ENCODE results near the gene TASL.
"Not testable (repeated sequence)": the region's sequence is repeated elsewhere in the genome, so short reads cannot be mapped to it uniquely, and the experiment has no call there.

Gene TASL, protein sequence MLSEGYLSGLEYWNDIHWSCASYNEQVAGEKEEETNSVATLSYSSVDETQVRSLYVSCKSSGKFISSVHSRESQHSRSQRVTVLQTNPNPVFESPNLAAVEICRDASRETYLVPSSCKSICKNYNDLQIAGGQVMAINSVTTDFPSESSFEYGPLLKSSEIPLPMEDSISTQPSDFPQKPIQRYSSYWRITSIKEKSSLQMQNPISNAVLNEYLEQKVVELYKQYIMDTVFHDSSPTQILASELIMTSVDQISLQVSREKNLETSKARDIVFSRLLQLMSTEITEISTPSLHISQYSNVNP

DNA sequence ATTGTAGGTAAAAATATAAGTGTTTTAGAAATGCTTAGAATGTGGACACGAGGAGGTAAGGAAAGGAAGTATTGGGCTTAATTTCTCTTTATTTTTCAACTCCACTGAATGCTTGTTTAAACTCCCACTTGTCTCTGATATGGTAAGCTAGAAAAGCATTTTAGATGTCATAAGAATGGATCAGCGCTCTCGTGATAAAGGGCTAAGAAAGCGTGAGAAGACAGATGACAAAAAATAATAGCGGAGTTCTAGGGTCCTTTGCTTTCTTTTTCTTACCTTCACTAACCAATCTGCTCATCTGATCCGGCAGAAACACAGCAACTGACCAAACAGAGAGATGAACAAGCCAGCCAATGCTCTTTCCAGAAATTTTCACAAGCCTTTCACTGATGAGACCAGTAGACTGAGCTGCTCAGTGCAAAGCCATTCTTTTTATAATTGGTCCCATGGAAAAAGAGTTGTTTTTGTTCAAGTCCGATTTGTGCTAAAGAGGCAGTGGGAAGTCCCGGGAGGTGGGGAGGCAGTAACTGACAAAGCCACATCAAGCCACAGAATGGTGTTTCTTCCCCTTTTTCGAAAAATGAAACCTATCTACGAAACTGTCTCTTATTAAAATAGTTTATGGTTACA lies at the start of gene TASL:
Gene TASL (minus strand): TSS at position 405 of the 630 bp plus-strand sequence. CDS start 17,411 bp downstream, outside the sequence.
- DNase-seq (ENCODE audit: low read depth in 2 of 2) = no peak

DNA sequence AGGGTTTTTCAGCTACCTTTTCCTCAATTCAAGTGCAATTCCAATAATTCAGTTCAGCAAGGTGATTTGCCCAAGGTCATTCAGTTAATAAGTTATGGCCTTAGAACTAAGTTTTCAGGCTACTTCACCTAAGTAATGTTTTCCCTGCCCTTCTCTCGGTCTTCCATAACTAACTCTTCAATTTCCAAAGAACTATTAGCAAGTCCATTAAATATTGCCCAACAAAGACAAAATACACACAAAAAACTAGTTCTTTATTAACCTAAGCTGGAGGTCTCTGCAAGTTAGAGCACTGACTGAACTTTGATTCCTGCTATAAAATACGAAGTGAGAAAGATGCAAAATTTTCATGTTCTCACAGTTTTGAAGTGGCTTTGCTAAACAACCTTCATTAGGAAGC lies 48.8 kb upstream of the TASL start:
- no peak for DNase-seq (ENCODE audit: low read depth in 2 of 2)

DNA sequence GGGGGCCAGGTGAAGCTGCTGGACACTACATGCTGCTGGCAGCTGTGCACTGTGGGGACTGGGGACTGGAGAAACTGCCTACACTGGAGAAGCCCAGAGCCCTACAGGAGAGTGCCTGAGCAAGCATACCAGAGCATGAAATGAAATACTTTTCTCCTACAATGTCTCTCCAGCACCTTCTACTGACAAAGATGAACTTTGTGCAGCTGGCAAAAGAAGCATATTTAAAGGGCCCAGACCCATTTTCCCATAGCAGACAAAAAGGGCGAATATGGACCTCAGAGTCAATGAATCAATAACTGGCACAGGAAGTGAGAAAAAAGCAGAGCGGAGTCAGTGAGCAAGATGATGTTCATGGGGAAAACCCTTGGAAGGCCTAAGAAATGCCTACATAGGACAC lies 44.8 kb upstream of the TASL start:
- no peak for DNase-seq (ENCODE audit: low read depth in 2 of 2)

DNA sequence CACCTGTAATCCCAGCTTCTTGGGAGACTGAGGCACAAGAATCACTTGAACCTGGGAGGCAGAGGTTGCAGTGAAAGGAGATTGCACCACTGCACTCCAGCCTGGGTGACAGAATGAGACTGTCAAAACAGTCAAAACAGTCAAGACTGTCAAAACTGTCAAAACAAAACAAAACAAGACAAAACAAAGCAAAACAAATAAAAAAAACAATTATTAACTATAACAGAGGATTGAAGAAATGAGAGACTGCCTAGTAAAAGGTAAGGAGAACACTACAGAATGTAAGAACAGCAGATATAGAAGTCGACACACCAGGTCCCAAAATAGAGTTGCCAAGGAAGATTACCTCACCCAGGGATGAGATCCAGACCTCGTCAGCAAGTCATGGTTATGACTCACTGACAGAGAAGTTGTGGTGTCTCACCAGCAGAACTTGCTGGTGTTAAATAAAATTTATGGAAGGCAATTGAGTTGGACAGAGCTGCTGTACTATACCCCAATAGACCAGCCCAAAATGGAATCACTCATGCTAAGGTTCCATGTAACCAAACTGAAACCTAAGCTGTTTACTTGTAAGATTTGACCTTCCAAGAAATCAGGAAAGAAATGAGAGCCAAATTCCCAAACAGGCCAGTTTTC lies 43.5 kb upstream of the TASL start:
- no peak for DNase-seq (ENCODE audit: low read depth in 2 of 2)

DNA sequence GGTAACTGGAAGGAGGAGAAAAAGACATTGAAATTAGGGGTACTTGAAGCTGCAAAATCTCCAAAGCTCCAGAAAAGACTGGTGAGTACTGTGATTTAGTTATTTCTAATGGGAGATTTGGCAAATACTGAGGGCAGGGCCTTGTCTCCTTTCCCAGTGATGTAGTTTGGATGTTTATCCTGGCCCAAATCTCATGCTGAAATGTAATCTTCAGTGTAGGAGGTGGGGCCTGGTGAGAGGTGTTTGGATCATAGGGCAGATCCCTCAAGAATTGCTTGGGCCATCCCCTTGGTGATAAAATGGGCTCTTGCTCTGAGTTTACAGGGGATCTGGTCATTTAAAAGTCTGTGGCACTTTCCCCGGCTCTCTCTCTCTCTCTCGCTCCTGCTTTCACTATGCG lies 42.6 kb upstream of the TASL start:
- no peak for DNase-seq (ENCODE audit: low read depth in 2 of 2)

DNA sequence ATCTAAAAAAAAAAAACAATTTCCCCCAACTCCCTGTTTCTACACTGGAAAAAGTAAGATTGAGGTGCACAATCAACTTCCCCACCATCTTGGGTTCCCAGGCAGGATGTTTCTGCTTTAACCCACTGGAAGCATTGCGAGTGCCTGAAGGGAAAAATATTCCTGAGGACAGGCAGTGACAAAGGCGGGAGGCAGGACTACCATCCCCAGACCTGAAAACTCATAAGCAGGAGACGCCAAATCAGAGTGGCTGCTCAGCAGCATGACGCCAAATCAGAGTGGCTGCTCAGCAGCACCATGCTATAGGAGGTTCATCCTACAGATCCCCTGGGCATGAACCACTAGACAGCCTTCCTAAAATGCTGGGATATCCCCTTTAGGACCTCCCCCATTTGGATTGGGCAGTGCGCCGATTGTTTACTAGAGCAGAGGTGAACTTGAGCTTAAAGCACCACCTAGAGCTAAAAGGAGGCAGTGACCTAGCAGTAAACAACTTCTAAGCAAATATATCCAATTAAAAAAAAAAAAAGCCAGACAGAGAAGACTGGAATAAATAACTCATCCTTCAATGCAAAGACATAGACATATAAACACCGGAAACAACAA lies 40.7 kb upstream of the TASL start:
- no peak for DNase-seq (ENCODE audit: low read depth in 2 of 2)

DNA sequence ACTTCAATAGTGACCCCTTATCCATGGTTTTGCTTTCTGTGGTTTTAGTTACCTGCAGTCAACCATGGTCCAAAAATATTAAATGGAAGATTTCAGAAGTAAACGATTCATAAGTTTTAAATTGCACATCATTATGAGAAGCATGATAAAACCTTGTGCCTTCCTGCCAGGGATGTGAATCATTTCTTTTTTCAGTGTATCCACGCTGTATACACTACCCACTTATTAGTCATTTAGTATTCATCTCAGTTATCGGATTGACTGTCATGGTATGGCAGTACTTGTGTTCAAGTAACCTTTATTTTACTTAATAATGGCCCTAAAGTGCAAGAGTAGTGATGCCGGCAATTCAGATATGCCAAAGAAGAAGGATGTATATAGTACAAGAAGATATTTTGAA lies 37.7 kb upstream of the TASL start:
- no peak for DNase-seq (ENCODE audit: low read depth in 2 of 2)

DNA sequence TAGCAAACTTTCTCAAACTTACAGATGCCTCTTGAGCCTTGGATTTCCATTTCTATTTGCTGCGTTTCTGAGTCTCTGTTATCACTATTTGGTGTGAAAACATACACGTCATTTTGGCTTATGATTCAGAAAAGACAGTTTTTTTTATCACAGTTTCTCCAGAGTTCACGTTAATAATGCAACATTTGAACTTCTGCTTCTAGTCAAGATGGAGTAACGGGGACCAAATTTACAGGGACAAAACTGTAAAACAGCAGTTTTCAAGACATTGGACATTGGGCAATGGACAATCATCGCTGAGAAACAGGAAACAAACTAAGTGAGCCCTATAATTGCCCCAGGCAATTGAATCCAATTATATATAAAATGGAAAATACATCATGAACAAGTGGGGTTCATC lies 36.2 kb upstream of the TASL start:
- DNase-seq (ENCODE audit: low read depth in 2 of 2) = no peak

DNA sequence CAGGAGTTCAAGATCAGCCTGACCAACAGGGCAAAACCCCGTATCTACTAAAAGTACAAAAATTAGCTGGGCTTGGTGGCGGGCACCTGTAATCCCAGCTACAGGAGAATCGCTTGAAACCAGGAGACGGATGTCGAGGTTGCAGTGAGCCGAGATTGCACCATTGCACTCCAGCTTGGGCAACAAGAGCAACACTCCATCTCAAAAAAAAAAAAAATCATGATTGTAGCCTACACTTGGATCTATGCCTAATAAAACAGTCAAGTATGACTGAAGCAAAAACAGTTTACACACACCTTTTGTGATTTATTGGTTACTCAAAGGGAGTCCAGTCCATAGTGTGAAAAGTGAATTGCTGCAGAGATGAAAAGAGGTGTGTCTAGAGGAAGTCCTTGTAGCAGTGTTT lies 34.7 kb upstream of the TASL start:
- no peak for DNase-seq (ENCODE audit: low read depth in 2 of 2)

DNA sequence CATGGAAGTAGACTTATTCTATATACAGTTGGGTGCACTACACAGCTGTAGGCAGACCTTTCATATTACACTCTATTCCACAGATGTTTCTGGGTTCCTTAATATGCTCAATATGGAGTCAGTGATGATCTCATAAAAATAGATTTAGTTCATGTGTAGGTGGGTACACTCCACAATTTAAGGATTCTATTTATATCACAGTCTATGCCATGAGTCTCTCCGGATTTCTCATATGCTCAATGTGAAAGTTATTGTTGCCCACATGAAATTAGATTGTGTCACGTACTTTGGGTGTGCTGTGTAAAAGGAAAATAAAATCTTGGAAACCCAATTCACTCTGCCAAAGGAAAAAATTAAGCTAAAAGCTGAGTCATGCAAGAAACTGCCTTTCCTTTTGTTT lies 32.5 kb upstream of the TASL start:
- no peak for DNase-seq (ENCODE audit: low read depth in 2 of 2)

DNA sequence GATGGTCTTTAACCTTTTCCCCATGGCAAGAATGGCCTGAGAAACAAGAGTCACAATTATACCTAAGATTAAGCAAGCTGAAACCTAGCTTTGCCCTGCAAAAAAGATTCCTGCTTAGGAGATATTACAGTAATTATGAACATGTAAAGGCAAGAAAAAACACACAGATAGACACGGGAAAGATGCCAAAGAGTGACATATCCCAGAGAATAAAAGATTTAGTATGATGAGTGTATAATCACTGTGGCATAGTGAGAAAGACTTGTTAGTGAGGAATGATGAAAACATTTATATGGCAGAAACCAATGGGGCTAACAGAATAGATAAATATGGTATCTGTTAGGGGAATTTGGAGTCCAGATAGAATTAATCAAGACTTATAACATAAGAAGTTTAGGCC lies 29.6 kb upstream of the TASL start:
- DNase-seq (ENCODE audit: low read depth in 2 of 2) = no peak

DNA sequence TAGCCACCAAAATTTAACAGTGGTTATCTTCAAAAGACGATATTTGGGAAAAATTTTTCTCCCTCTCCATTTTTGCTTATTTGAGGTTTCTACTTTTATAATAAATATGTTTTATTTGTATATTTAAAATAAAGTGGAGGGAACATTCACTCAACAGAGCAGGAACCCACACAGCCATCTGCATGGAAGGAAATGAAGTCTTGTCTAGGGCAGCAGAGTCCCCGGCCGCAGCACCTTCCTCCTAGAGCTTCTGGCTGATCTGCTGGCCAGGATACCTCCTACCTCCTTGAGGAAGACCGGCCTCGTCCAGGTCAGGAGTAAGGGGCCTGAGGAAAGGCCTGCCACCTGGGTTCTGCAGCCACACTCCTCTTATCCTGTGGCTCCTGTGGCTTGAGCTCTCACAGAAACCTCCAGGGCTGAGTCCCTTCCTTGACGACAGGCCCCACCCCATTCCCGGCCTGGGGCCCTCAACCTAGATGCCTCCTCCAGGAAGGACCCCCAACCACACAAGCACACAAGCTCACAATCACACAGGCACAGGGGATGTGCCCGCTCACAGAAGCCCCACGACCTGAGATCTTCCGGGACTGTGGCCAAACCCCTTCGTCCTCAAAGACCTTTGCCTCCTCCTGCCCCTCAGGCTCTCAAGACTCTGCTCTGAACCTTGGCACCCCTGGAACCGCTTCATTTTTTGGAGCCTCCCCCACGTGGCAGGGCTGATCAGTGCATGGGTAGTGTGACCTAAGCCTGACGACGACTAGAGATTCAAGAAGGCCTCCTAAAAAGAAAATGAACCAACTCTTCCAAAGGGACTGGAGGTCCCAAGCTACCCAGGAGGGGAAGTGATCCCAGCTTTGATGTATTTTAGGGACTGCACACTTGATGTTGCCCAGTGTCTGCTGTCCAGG lies 23.0 kb upstream of the TASL start:
- DNase-seq (ENCODE audit: low read depth in 2 of 2) = not testable (repeated sequence)

DNA sequence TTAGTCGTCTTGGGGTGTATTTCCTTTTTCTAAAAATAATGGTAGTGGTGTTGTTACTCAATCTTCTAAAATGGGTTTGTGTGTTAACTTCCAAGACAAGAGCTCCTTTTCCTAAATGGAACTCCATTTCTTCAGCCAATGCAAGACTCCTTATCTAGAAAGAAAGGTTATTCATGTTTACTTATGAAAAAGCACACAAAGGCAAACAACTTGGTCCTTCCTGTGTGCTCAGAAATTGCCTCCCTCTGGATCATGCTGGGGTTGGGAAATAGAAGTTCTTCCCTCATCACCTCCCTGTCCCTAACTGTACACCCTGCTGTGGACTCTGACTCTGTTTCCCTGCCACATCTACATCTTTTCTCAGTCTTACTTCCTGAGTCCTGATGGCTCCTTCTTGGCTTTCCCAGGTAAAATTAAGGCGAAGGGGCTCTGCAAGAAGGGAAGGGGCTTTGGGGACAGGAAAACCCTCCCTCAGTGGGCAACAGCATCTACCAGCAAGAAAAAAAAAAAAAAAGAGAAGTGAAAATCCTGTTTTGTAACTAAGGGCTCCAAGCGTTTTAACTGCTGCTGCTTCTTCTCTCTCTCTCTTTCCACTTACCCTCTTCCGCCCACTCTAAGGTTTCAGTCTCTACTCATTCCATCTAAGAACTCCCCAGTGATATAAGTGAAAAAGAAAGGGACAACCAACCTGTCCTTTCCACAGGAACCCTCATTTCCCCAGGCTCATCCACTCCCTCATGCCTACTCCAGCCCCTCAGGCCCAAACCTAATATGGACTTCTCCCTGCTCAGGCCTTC lies 19.8 kb upstream of the TASL start:
- no peak for DNase-seq (ENCODE audit: low read depth in 2 of 2)

DNA sequence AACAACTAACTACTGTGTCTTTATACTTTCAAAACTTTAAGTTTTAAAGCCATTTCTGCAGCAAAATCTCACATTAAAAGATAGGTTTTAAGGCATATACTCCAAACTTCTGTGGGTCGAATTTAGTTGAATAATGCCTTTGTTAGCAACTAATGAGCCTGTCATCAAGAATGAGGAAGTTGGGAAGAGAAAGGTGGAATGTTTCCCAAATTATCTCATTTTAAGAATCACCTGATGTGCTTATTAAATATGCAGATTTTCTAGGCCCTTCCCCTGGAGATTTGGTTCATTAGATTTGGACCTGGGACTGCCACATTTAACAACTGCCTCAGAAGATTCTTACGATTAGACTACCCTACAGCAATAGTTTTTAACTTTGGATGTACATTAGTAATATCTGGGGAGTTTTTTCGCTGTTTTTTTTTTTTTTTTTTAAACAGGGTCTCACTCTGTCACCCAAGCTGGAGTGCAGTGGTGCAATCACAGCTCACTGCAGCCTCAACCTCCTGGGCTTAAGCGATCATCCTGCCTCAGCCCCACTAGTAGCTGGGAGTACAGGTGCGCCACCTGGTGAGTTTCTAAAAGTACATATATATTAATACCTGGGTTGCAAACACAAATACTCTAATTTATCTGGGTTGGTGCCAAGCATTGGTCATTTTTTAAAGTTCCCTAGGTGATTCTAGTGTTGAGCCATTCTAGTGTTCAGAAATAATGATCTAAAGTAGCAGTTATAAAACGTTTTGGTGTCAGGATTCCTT lies 16.1 kb upstream of the TASL start:
- no peak for DNase-seq (ENCODE audit: low read depth in 2 of 2)

DNA sequence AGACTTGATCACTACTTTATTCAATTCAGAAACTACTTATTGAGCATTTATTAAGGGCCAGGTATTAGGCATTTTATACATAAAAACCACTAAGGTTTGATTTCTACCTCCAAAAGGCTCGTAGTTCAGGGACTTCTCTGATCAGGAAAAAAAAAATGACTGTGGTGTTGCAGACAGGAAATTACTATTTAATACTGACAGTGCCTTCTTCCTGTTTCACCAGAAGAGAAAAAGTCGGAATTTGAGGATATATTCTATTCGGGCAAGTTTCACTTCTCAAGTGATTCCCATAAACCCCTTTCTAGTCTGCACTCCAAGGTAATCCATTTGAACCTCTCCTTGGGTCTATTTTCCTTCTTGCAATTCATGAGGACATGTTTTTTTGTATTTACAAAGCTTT lies 15.3 kb upstream of the TASL start:
- DNase-seq (ENCODE audit: low read depth in 2 of 2) = no peak

DNA sequence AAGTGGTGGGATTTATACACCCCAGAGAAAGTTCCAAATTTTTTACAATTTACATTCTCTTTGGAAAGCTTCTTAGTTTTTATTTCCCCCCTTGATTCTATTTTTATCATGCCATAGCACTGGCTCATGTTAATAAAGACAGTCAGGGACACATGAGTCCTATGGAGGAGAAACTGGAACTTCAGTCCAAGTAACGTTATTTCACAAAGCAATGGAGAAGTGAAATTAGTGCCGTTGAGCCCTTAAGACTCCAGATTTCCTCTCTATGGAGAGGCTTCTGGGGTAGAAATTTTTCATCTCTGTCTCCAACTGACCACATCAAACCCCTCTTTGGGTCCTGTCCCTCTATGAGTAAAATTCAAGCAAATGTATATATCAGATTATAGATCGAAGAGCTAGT lies 12.8 kb upstream of the TASL start:
- no peak for DNase-seq (ENCODE audit: low read depth in 2 of 2)

DNA sequence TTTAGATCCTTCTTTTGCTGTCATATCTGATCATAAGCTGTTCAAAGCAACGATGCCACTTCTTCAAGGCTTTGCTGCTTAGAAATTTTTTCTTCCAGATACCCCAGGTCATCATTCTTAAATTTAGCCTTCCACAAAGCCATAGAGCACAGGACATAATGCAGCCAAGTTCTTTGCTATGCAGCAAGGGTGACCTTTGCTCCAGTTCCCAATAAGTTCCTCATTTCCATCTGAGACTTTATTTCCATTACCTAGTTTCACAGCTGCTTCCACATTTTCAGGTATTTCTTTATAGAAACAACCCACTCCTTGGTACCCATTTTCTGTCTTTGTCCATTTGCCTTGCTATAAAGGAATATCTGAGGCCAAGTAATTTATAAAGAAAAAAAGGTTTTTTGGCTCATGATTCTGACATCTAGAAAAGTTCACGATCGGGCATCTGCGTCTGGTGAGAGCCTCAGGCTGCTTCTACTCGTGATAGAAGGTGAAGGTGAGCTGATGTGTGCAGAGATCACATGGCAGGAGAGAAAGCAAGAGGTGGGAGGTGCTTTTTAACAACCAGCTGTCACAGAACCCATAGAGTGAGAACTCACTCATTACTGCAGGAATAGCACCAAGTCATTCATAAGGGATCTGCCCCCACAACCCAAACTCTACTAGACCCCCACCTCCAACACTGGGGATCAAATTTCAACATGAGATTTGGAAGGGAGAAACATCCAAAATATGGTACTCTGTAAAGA lies 11.8 kb upstream of the TASL start:
- DNase-seq (ENCODE audit: low read depth in 2 of 2) = no peak

DNA sequence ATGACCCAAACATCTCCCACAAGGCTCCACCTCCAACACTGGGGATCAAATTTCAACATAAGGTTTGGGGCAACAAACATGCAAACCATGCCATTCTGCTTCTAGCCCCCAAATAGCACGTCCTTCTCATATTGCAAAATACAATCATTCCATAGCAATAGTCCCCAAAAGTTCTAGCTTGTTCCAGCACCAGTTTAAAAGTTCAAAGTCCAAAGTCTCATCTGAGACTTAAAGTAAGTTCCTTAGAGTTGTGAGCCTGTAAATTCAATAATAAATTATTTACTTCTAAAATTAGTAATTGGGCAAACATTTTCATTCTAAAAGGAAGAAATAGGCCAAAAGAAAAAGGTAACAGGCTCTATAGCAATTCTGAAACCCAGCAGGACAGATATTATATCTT lies 8.9 kb upstream of the TASL start:
- no peak for DNase-seq (ENCODE audit: low read depth in 2 of 2)

DNA sequence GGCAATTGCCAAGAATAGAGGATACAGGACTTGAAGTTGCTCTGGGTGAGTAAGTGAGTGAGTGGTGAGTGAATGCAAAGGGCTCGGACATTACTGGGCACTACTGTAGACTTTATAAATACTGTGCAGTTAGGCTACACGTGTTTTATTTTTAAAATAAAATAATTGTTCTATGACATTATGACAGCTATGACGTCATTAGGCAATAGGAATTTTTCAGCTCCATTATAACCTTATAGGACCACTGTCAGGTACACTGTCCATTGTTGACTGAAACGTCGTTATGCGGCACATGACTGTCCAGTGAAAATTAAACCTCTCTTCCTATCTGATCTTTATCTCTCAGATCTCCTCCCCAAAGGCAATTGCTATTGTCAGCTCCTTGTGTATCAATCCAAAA lies 5.1 kb upstream of the TASL start:
- no peak for DNase-seq (ENCODE audit: low read depth in 2 of 2)

DNA sequence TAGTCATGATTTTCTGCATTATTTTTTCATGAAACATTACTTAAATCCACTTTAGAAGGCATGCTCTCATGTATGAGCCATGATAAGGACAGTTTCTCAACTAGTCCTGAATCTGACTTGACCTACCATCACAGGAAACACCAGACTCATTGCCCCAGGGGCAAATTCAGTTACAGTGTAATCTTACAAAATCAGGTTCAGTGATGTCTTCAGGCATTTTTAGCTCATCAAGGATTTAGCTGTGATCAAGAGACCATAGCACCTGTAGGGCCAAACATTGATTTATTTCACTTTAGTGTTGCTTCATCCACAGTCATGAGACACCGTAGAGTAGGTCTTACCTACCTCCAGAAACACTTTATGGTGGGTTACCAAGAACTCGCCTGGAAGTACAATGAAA lies 3.1 kb upstream of the TASL start:
- no peak for DNase-seq (ENCODE audit: low read depth in 2 of 2)

All from stimulated activated CD4-positive, alpha-beta T cell treated with anti-CD3 and anti-CD28 coated beads, Interleukin-1b, Interleukin-23, amount 100 ng/mL, for 4 hours (primary cell).